GM12878 (cell line): ENCODE results near the gene TMEM50B. TPM values are rescaled to one million over a fixed set of nuclear protein-coding genes. Genes with fewer than 3 reads are reported as not detected.

ENCODE experiments used
- ATAC-seq: fragments of 200-7000 bp; cut with Tn5 transposase; 3 replicates; pipeline ENCODE4 v1.9.1; 2020; ENCODE audit warnings: mild to moderate bottlenecking, moderate library complexity
- BruUV-seq: library from RNA; stranded (reverse); fragments of 400-500 nt; replicated peaks from 2 replicates; lab custom pipeline; 2021; lab: Mats Ljungman, UMichigan
- CTCF ChIA-PET: fragments of 300-600 bp; sonication (Branson Sonifier 250); formaldehyde crosslinking; extraction: SDS; loops from one replicate; lab custom pipeline; 2021; ENCODE audit warnings: inconsistent platforms; lab: Yijun Ruan, JAX
- POLR2A ChIA-PET: fragments of 350-600 bp; formaldehyde crosslinking; extraction: SDS; loops from one replicate; lab custom pipeline; 2021; ENCODE audit warnings: inconsistent platforms; lab: Charles Lee
- RAD21 ChIA-PET: fragments of 300-600 bp; sonication (Branson Sonifier 250); formaldehyde crosslinking; loops from one replicate; lab custom pipeline; 2023; ENCODE audit warnings: antibody characterized with exemption; ENCODE audit not compliant: unreplicated experiment; lab: Charles Lee
- SMC1A ChIA-PET: fragments of 300-600 bp; sonication (Branson Sonifier 250); formaldehyde crosslinking; loops from one replicate; lab custom pipeline; 2023; ENCODE audit not compliant: unreplicated experiment, uncharacterized antibody; lab: Charles Lee
- DNase-seq: peaks from one replicate; pipeline ENCODE4 v3.0.0-alpha.2; 2011; ENCODE audit warnings: low read depth, low spot score
- FAIRE-seq: peaks from 3 replicates; lab custom pipeline; 2011; peaks lifted over from hg19 to GRCh38; lab: Jason Lieb, UNC
- H2AFZ ChIP-seq: 2 replicates; pipeline ENCODE4 v1.6.0; 2011; ENCODE audit warnings: low read depth, low read length, control low read depth; ENCODE audit not compliant: control insufficient read depth
- H3K27ac ChIP-seq: 2 replicates; pipeline ENCODE4 v1.5.1; 2011; ENCODE audit warnings: control low read depth; ENCODE audit not compliant: control insufficient read depth, insufficient read depth
- H3K27me3 ChIP-seq, 2 experiments: replicated peaks in 1 of 2; 2 replicates each; pipeline versions ENCODE4 v1.6.0 to v1.6.1; 2011; ENCODE audit warnings: low read length in 1 of 2; ENCODE audit not compliant: control insufficient read depth in 2 of 2, insufficient read depth in 2 of 2
- H3K36me3 ChIP-seq, 2 experiments: 2 replicates each; pipeline ENCODE4 v1.5.1; 2011; ENCODE audit warnings: low read length in 1 of 2; ENCODE audit not compliant: control insufficient read depth in 2 of 2, insufficient read depth in 2 of 2
- H3K4me1 ChIP-seq: 2 replicates; pipeline ENCODE4 v1.6.1; 2011; ENCODE audit warnings: mild to moderate bottlenecking, low read length, moderate library complexity, mixed read lengths; ENCODE audit not compliant: control insufficient read depth, insufficient read depth
- H3K4me2 ChIP-seq: 2 replicates; pipeline ENCODE4 v1.6.0; 2011; ENCODE audit warnings: control low read depth; ENCODE audit not compliant: control insufficient read depth, insufficient read depth
- H3K4me3 ChIP-seq: fragments of 200-600 bp; sonication (generic); 2 replicates; pipeline ENCODE4 v1.5.1; 2016
- H3K79me2 ChIP-seq: 2 replicates; pipeline ENCODE4 v1.6.0; 2011; ENCODE audit warnings: low read length; ENCODE audit not compliant: control insufficient read depth, insufficient read depth
- H3K9ac ChIP-seq: 2 replicates; pipeline ENCODE4 v1.8.0; 2011; ENCODE audit warnings: low read length, control low read depth, mixed read lengths; ENCODE audit not compliant: control insufficient read depth, insufficient read depth
- H3K9me3 ChIP-seq: replicated peaks from 3 replicates; pipeline ENCODE4 v1.5.1; 2011; ENCODE audit warnings: mild to moderate bottlenecking, low read length; ENCODE audit not compliant: control insufficient read depth, insufficient read depth
- H4K20me1 ChIP-seq: 2 replicates; pipeline ENCODE4 v1.6.0; 2011; ENCODE audit not compliant: control insufficient read depth, insufficient read depth
- ATF7 ChIP-seq: fragments of 450-650 bp; IDR thresholded peaks from 2 replicates; pipeline ENCODE4 v1.6.1; 2016; ENCODE audit warnings: low read depth, mild to moderate bottlenecking
- BCL11A ChIP-seq: IDR thresholded peaks from 2 replicates; pipeline ENCODE4 v1.6.1; 2011; ENCODE audit warnings: low read depth, low read length
- BHLHE40 ChIP-seq, 2 experiments: fragments of 450-650 bp in 1 of 2; IDR thresholded peaks; 2 replicates each; pipeline ENCODE4 v1.6.1; 2011 to 2017; ENCODE audit warnings: low read depth in 2 of 2, borderline replicate concordance in 1 of 2, improper control_type of control experiment in 1 of 2, low read length in 1 of 2, mild to moderate bottlenecking in 1 of 2
- EGR1 ChIP-seq, 2 experiments: IDR thresholded peaks; 1 replicate in 1 of 2; 2 replicates in 1 of 2; pipeline ENCODE4 v1.6.1; 2011 to 2012; ENCODE audit warnings: low read depth in 2 of 2, low read length in 2 of 2, borderline replicate concordance in 1 of 2, mild to moderate bottlenecking in 1 of 2, moderate library complexity in 1 of 2
- EZH2 ChIP-seq: IDR thresholded peaks from 2 replicates; pipeline ENCODE4 v1.6.1; 2012; ENCODE audit warnings: low read depth, mild to moderate bottlenecking, control low read depth, inconsistent platforms, low read length, borderline replicate concordance; ENCODE audit not compliant: control insufficient read depth
- IKZF1 ChIP-seq: fragments of 450-650 bp; conservative IDR thresholded peaks from 2 replicates; pipeline ENCODE4 v1.6.1; 2017; ENCODE audit warnings: antibody characterized with exemption, mild to moderate bottlenecking
- NFYA ChIP-seq: IDR thresholded peaks from 2 replicates; pipeline ENCODE4 v1.6.1; 2011; ENCODE audit warnings: low read depth, mild to moderate bottlenecking, low read length, improper control_type of control experiment, borderline replicate concordance
- POU2F2 ChIP-seq: IDR thresholded peaks from 3 replicates; pipeline ENCODE4 v1.6.1; 2011; ENCODE audit warnings: low read depth, mild to moderate bottlenecking, low read length, borderline replicate concordance
- SIX5 ChIP-seq: IDR thresholded peaks from 2 replicates; pipeline ENCODE4 v1.6.1; 2011; ENCODE audit warnings: mild to moderate bottlenecking, low read depth, low read length, moderate library complexity; ENCODE audit not compliant: severe bottlenecking
- YY1 ChIP-seq: IDR thresholded peaks from 2 replicates; pipeline ENCODE4 v1.6.1; 2011; ENCODE audit warnings: low read depth, mild to moderate bottlenecking, low read length
- ZSCAN29 ChIP-seq: fragments of 450-650 bp; IDR thresholded peaks from 2 replicates; pipeline ENCODE4 v1.6.1; 2017; ENCODE audit warnings: mild to moderate bottlenecking, moderate library complexity
- WGBS: methylation state at CpG from one replicate; pipeline ENCODE4 v1.1.6; 2016; ENCODE audit warnings: low lambda C conversion rate; ENCODE audit not compliant: insufficient replicate concordance, insufficient coverage; ENCODE audit errors: missing lambda C conversion rate; 5-methylcytosine and 5-hydroxymethylcytosine counted together
- in situ Hi-C: fragments of 300-500 bp; cut with MboI; formaldehyde crosslinking; loops from 9 replicates; pipeline ENCODE4 v1.14.3; 2018; ENCODE audit warnings: mixed read lengths
- intact Hi-C: fragments of 100-400 bp; cut with micrococcal nuclease; formaldehyde crosslinking; loops from one replicate; pipeline ENCODE4 v1.14.2; 2022; ENCODE audit not compliant: unreplicated experiment
- polyA plus RNA-seq, 11 experiments: library from polyadenylated mRNA; depleted of rRNA in 4 of 11; unstranded in 6 of 11; stranded (reverse) in 5 of 11; fragments of >200 nt; fragmentation: Nextera tagmentation in 4 of 11; fragmentation: Illumina TruSeq in 1 of 11; extraction: Ambion mirVana in 4 of 11; extraction: Trizol in 1 of 11; gene quantifications; 1 replicate in 1 of 11; 2 replicates in 10 of 11; pipeline versions ENCODE4 v1.2.1 to v1.2.3, GENCODE V29; 2011 to 2016; ENCODE audit warnings: inconsistent platforms in 2 of 11, missing spikeins in 2 of 11, low read depth in 1 of 11
- total RNA-seq, 4 experiments: library from RNA; depleted of rRNA in 3 of 4; stranded (reverse); fragments of >200 nt in 3 of 4; fragmentation: Illumina TruSeq in 1 of 4; extraction: Trizol in 1 of 4; gene quantifications; 2 replicates each; pipeline versions ENCODE4 v1.2.1 to v1.2.3, GENCODE V29; 2013 to 2021
- TF ChIP-seq, protein P1 (sequence below): fragments of 450-650 bp; IDR thresholded peaks from 2 replicates; pipeline ENCODE4 v1.6.1; 2017; ENCODE audit warnings: mild to moderate bottlenecking, moderate library complexity
- TF ChIP-seq, protein P2 (sequence below), 3 experiments: IDR thresholded peaks in 2 of 3; conservative IDR thresholded peaks in 1 of 3; 2 replicates each; pipeline ENCODE4 v1.5.1; 2011; ENCODE audit warnings: low read depth in 3 of 3, low read length in 3 of 3, mild to moderate bottlenecking in 3 of 3, control low read depth in 2 of 3, moderate library complexity in 2 of 3, inconsistent platforms in 1 of 3, mixed read lengths in 1 of 3; ENCODE audit not compliant: control insufficient read depth in 2 of 3, insufficient read depth in 1 of 3; ENCODE audit errors: extremely low read depth in 1 of 3
- TF ChIP-seq, protein P3 (sequence below): fragments of 450-650 bp; IDR thresholded peaks from 2 replicates; pipeline ENCODE4 v1.6.1; 2017; ENCODE audit warnings: low read depth, mild to moderate bottlenecking, moderate library complexity

TMEM50B gene
- total and polyA plus RNA-seq, 10 of the 15 experiments (the other 5 are each of a cell fraction or from before 2014, with no cell fraction given), result 12.1 to 42.1 (median 18.2) TPM

DNA sequence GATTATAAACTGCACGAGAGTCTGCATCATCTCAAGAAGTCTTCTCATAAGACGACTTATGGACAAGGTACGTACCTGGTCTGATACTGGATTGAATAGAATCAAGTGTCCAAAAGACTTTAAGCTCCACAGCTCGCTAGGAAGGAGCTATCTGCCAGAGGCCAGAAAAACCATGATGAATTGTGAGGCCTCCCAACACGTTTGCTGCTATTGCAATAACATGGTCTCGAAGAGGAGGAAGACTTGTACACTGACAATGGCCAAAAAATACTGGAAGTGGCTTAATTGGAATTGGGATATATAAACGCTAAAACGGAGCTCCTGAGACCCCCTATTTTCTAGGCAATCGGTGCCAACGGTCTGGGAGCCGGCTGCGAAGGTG is 11.2 kb upstream of the TMEM50B start:
- ChIA-PET POLR2A (interaction anchor here (0.5 to 2.1 kb wide), 8 partner anchors 9 to 659 kb away, joined by 3 to 26 read pairs (median 5); partner anchors contain the start of genes DONSON, GART, SON and TMEM50B), SMC1A (interaction anchor here (0.6 to 1.8 kb wide), 6 partner anchors 10 to 1380 kb away, joined by 3 to 17 read pairs (median 4); partner anchors contain the start of gene TMEM50B), RAD21 (interaction anchor here (0.8 to 1.6 kb wide), 7 partner anchors 11 to 890 kb away, joined by 3 to 23 read pairs (median 5); partner anchors contain the start of genes DONSON, SON and TMEM50B), CTCF (interaction anchor here (1.4 to 1.6 kb wide), 5 partner anchors 10 to 294 kb away, joined by 3 to 21 read pairs (median 5); partner anchors contain the start of gene TMEM50B)
- Histone ChIP-seq H3K4me1 (no peaks in the 10 kb centered on the region), H3K4me3 (peak overlapping the region; percentile 68), H3K79me2 (no peaks in the 10 kb centered on the region), H3K27me3 (no peaks in the 10 kb centered on the region), H3K27ac (no peak overlapping the region), H3K9ac (peak overlapping the region; percentile 62), H3K9me3 (no peaks in the 10 kb centered on the region), H2AFZ (peak overlapping the region; percentile 100), H3K36me3 (no peaks in the 10 kb centered on the region), H4K20me1 (no peaks in the 10 kb centered on the region), H3K4me2 (peak overlapping the region; percentile 99)
- peak; percentile 8; the same call in 2 of the 3 replicates for ATAC-seq
- under 1% methylated on average over 12 of the region's 12 CpGs for WGBS
- intact Hi-C loops, result no loop called here
- in situ Hi-C loops, result no loop called here
- peak; percentile 44 for FAIRE-seq
- DNase-seq, result no peak
- BruUV-seq, result no TSS peak
- TF ChIP-seq, protein P1, sequence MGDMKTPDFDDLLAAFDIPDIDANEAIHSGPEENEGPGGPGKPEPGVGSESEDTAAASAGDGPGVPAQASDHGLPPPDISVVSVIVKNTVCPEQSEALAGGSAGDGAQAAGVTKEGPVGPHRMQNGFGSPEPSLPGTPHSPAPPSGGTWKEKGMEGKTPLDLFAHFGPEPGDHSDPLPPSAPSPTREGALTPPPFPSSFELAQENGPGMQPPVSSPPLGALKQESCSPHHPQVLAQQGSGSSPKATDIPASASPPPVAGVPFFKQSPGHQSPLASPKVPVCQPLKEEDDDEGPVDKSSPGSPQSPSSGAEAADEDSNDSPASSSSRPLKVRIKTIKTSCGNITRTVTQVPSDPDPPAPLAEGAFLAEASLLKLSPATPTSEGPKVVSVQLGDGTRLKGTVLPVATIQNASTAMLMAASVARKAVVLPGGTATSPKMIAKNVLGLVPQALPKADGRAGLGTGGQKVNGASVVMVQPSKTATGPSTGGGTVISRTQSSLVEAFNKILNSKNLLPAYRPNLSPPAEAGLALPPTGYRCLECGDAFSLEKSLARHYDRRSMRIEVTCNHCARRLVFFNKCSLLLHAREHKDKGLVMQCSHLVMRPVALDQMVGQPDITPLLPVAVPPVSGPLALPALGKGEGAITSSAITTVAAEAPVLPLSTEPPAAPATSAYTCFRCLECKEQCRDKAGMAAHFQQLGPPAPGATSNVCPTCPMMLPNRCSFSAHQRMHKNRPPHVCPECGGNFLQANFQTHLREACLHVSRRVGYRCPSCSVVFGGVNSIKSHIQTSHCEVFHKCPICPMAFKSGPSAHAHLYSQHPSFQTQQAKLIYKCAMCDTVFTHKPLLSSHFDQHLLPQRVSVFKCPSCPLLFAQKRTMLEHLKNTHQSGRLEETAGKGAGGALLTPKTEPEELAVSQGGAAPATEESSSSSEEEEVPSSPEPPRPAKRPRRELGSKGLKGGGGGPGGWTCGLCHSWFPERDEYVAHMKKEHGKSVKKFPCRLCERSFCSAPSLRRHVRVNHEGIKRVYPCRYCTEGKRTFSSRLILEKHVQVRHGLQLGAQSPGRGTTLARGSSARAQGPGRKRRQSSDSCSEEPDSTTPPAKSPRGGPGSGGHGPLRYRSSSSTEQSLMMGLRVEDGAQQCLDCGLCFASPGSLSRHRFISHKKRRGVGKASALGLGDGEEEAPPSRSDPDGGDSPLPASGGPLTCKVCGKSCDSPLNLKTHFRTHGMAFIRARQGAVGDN, result no peak
- no peak for TF ChIP-seq SIX5
- TF ChIP-seq, protein P2, sequence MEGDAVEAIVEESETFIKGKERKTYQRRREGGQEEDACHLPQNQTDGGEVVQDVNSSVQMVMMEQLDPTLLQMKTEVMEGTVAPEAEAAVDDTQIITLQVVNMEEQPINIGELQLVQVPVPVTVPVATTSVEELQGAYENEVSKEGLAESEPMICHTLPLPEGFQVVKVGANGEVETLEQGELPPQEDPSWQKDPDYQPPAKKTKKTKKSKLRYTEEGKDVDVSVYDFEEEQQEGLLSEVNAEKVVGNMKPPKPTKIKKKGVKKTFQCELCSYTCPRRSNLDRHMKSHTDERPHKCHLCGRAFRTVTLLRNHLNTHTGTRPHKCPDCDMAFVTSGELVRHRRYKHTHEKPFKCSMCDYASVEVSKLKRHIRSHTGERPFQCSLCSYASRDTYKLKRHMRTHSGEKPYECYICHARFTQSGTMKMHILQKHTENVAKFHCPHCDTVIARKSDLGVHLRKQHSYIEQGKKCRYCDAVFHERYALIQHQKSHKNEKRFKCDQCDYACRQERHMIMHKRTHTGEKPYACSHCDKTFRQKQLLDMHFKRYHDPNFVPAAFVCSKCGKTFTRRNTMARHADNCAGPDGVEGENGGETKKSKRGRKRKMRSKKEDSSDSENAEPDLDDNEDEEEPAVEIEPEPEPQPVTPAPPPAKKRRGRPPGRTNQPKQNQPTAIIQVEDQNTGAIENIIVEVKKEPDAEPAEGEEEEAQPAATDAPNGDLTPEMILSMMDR (IDR thresholded peaks at IDR 0.05 in 2 of 3, conservative IDR thresholded peaks at IDR 0.05 in 1 of 3; ENCODE audit: control insufficient read depth in 2 of 3, extremely low read depth in 1 of 3, insufficient read depth in 1 of 3, low read depth in 3 of 3, low read length in 3 of 3), result no peak
- TF ChIP-seq EGR1 (IDR thresholded peaks at IDR 0.05; ENCODE audit: borderline replicate concordance in 1 of 2, low read depth in 2 of 2, low read length in 2 of 2), result no peak
- TF ChIP-seq, protein P3, sequence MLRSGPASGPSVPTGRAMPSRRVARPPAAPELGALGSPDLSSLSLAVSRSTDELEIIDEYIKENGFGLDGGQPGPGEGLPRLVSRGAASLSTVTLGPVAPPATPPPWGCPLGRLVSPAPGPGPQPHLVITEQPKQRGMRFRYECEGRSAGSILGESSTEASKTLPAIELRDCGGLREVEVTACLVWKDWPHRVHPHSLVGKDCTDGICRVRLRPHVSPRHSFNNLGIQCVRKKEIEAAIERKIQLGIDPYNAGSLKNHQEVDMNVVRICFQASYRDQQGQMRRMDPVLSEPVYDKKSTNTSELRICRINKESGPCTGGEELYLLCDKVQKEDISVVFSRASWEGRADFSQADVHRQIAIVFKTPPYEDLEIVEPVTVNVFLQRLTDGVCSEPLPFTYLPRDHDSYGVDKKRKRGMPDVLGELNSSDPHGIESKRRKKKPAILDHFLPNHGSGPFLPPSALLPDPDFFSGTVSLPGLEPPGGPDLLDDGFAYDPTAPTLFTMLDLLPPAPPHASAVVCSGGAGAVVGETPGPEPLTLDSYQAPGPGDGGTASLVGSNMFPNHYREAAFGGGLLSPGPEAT, result no peak
- TF ChIP-seq NFYA, result no peak
- no peak for TF ChIP-seq BCL11A
- TF ChIP-seq IKZF1, result no peak
- no peak for TF ChIP-seq POU2F2
- no peak for TF ChIP-seq ZSCAN29
- no peak for TF ChIP-seq BHLHE40 (IDR thresholded peaks at IDR 0.05; ENCODE audit: borderline replicate concordance in 1 of 2, low read depth in 2 of 2, low read length in 1 of 2)
- TF ChIP-seq ATF7, result no peak
- TF ChIP-seq YY1, result no peak
- TF ChIP-seq EZH2, result no peak
